Body of pancreas (tissue), 4 donors: ENCODE data around the gene NMD3. TPM values are rescaled to one million over a fixed set of nuclear protein-coding genes. Genes with fewer than 3 reads are reported as not detected.

Experiments
- ATAC-seq: fragments of 150-250 bp; one replicate; pipeline ENCODE4 v1.9.1; 2016
- DNase-seq, 4 donors: peaks; one replicate each; pipeline ENCODE4 v3.0.0-alpha.2; 2019
- H3K27ac ChIP-seq, 4 donors: fragments of 200-600 bp; sonication (generic); 1 replicate in 3 of 4; 2 replicates in 1 of 4; pipeline versions ENCODE4 v1.5.1 to v1.6.1; 2016 to 2019; ENCODE audit warnings: mild to moderate bottlenecking in 1 of 4, mixed read lengths in 1 of 4, moderate library complexity in 1 of 4
- H3K27me3 ChIP-seq, 2 donors: fragments of 200-600 bp; sonication (generic); one replicate each; pipeline ENCODE4 v1.6.0; 2016; ENCODE audit warnings: mild to moderate bottlenecking in 1 of 2
- H3K36me3 ChIP-seq, 2 donors: fragments of 200-600 bp; sonication (generic); replicated peaks in 1 of 2; 2 replicates each; pipeline ENCODE4 v1.5.1; 2016; ENCODE audit warnings: low read depth in 2 of 2; ENCODE audit not compliant: insufficient read depth in 1 of 2
- H3K4me1 ChIP-seq: fragments of 200-600 bp; sonication (generic); one replicate; pipeline ENCODE4 v1.6.0; 2016
- H3K4me3 ChIP-seq, 2 donors: fragments of 200-600 bp; sonication (generic); 1 replicate in 1 of 2; 2 replicates in 1 of 2; pipeline ENCODE4 v1.5.1; 2016 to 2019
- H3K9me3 ChIP-seq, 3 donors: fragments of 200-600 bp; sonication (generic); 1 replicate in 2 of 3; 2 replicates in 1 of 3; pipeline ENCODE4 v1.5.1; 2016
- CTCF ChIP-seq, 7 experiments: fragments of 450-650 bp in 4 of 7; fragments of 200-600 bp in 3 of 7; sonication (generic) in 3 of 7; IDR thresholded peaks; one replicate each; pipeline ENCODE4 v1.5.1; 2016 to 2019; ENCODE audit warnings: antibody characterized with exemption in 7 of 7
- POLR2A ChIP-seq, 3 donors: fragments of 450-650 bp; IDR thresholded peaks; one replicate each; pipeline ENCODE4 v1.6.1; 2016; ENCODE audit warnings: antibody characterized with exemption in 3 of 3, mild to moderate bottlenecking in 2 of 3
- WGBS, 2 donors: methylation state at CpG; one replicate each; pipeline ENCODE4 v1.1.5; 2017; 5-methylcytosine and 5-hydroxymethylcytosine counted together
- intact Hi-C: fragments of 100-400 bp; cut with DNase I; formaldehyde crosslinking; loops from one replicate; pipeline ENCODE4 v1.15.1; 2023
- total RNA-seq, 2 donors: library from RNA; depleted of rRNA; stranded (reverse); fragments of >200 nt; gene quantifications; one replicate each; pipeline ENCODE4 v1.1.0, GENCODE V29; 2016

NMD3 gene
- total RNA-seq, 2 donors from 2014 or later, result 37.2 to 41.2 TPM

- 92 to 93% methylated on average over 4 of the region's 4 CpGs for WGBS, 2 donors
- intact Hi-C loops, result no loop called here
- no peak for ATAC-seq
Observed at GRCh38 chr3:161284989-161285388, 63.9 kb downstream of the NMD3 start.

DNA sequence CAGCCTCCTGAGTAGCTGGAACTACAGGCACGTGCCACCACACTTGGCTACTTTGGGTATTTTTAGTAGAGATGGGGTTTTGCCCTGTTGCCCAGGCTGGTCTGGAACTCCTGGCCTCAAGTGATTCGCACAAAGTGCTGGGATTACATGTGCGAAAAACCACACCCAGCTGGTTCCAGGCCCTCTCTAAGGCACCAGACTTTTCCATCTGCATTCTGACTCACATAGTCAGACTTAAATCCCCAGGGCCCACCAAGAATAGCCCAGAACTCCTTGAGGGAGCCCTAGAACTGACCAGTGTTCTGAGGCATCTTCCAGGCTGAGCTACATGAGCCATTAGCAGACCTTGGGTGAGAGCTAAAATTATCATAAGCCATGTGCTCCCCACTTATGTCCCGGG lies 68.1 kb downstream of the NMD3 start:
- TF ChIP-seq POLR2A (IDR thresholded peaks at IDR 0.05) (no peak), CTCF (IDR thresholded peaks at IDR 0.05) (no peak)
- Histone ChIP-seq H3K36me3 (no peaks in the 10 kb centered on the region), H3K4me3 (no peak overlapping the region), H3K27ac (no peak overlapping the region), H3K4me1 (no peaks in the 10 kb centered on the region), H3K27me3 (no peaks in the 10 kb centered on the region), H3K9me3 (no peaks in the 10 kb centered on the region)
- no peak for ATAC-seq
- 95 to 100% methylated on average over 4 of the region's 4 CpGs for WGBS, 2 donors
- DNase-seq, result no peak
- intact Hi-C loops, result no loop called here

More at GRCh38 chr3:161284989-161285388, 63.9 kb downstream of the NMD3 start:
- TF ChIP-seq CTCF (IDR thresholded peaks at IDR 0.05), result no peak
- no peak for TF ChIP-seq POLR2A (IDR thresholded peaks at IDR 0.05)
- Histone ChIP-seq H3K27ac (no peak overlapping the region), H3K9me3 (no peaks in the 10 kb centered on the region), H3K4me3 (no peak overlapping the region), H3K27me3 (no peaks in the 10 kb centered on the region), H3K4me1 (no peaks in the 10 kb centered on the region), H3K36me3 (no peaks in the 10 kb centered on the region)
- no peak for DNase-seq

DNA sequence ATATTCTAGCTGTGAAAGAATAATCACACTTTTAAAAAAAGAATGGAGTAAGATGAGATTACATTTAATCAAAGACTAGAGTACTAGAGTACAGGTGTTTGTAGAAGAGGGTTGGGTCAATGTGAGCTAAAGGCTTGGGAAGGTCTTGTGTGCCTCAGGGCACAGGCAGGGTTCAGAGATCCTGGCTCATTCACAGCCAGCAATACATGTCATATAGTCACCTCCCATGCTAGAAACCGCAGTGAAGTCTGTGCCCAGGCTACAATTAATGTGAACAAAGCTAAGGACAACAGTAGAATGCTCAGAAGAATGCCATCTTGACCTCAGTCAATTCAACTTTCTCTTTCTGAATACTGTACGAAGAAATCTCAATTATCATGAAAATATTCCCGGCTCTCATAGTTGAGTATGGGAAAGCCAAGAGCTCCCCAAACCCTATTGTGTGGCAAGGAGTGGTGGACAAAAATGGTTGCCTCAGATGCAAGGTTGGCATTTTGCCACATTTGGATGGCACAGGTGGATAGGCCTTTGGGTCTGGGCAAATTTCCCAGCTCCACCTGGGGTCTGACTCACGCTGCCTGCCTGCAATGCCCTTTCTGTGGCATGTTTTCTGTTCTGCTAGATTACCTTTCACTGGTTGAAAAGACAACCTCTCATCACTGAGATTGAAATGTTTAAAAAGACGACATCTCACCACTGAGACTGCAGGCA lies 70.2 kb downstream of the NMD3 start:
- DNase-seq, result peak; percentile 56 to 79 (median 74)
- Histone ChIP-seq H3K9me3 (no peaks in the 10 kb centered on the region), H3K27ac (no peak overlapping the region), H3K4me3 (no peak overlapping the region), H3K4me1 (no peaks in the 10 kb centered on the region), H3K27me3 (no peaks in the 10 kb centered on the region), H3K36me3 (no peaks in the 10 kb centered on the region)
- peak; percentile 47 for ATAC-seq
- WGBS, 2 donors, result 78 to 91% methylated on average over 4 to 5 of the region's 5 CpGs
- no peak for TF ChIP-seq CTCF (IDR thresholded peaks at IDR 0.05)
- no peak for TF ChIP-seq POLR2A (IDR thresholded peaks at IDR 0.05)
- intact Hi-C loops, result no loop called here

DNA sequence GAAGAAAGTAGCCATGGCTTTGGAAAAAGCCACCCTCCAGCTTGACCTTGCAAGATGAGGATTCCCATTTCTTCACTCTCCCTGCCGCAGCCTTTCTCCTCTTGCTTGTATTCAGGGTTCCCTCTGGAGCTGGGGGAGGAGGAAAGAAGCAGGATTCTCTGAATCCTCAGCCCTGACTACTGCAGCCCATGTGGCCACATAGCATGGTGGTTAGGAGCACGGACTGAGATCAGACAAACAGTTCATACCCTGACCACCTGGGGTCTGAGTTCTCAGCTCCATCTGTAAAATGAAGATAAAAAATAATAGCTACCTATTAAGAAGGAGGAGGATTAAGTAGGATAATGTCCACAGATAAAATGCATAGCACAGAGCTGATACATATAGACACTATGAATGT lies 72.3 kb downstream of the NMD3 start:
- ATAC-seq (no peak), DNase-seq (no peak)
- no peaks in the 10 kb centered on the region for H3K4me1 ChIP-seq
- H3K27ac ChIP-seq, result no peak overlapping the region
- no peaks in the 10 kb centered on the region for H3K27me3 ChIP-seq
- 92 to 96% methylated on average over 2 of the region's 2 CpGs for WGBS, 2 donors
- H3K9me3 ChIP-seq, result no peaks in the 10 kb centered on the region
- TF ChIP-seq CTCF (IDR thresholded peaks at IDR 0.05), result no peak
- TF ChIP-seq POLR2A (IDR thresholded peaks at IDR 0.05), result no peak
- no peaks in the 10 kb centered on the region for H3K36me3 ChIP-seq
- intact Hi-C loops, result no loop called here
- H3K4me3 ChIP-seq, result no peak overlapping the region

GRCh38 chr3:161295325-161295724 lies 74.2 kb downstream of the NMD3 start:
- no peaks in the 10 kb centered on the region for H3K4me1 ChIP-seq
- no peak overlapping the region for H3K4me3 ChIP-seq
- intact Hi-C loops, result no loop called here
- ATAC-seq, result no peak
- H3K27ac ChIP-seq, result no peak overlapping the region
- no peak for DNase-seq
- no peaks in the 10 kb centered on the region for H3K36me3 ChIP-seq
- H3K9me3 ChIP-seq, result peaks cover 0 to 7% (median 0%) of the 10 kb centered on the region in 3 donors
- no peaks in the 10 kb centered on the region for H3K27me3 ChIP-seq
- TF ChIP-seq CTCF (IDR thresholded peaks at IDR 0.05) (no peak), POLR2A (IDR thresholded peaks at IDR 0.05) (no peak)
